ENCODE measurements around the gene MS4A8. TPM values are rescaled to one million over a fixed set of nuclear protein-coding genes. Genes with fewer than 3 reads are reported as not detected.
"Not testable (repeated sequence)": the region's sequence is repeated elsewhere in the genome, so short reads cannot be mapped to it uniquely, and the experiment has no call there.

The MS4A8 gene
- total and polyA plus RNA-seq, 5 donors from 2014 or later: not detected

DNA sequence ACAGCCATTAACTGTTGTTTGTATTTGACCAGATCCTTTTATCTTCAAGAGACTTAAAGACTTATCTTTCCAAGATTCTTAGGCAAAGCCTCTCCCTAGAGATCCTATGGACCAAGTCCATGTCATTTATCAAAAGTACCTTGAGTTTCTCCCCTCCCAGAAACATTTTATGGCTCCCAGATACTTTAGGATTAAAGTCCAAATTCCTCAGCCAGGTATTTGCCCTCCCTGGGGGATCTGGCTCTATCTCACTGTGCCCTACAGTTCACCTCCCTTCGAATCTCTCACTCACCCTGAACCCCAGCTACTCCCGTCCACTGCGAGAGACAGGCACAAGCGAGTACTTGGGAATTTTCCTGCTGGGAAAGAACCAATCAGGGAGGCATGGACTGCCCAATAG lies 11.9 kb downstream of the MS4A8 start:
- H3K4me3 Mint-ChIP-seq: no peak overlapping the region
- H3K27ac Mint-ChIP-seq: no peak overlapping the region
- H3K9me3 ChIP-seq (ENCODE audit: control insufficient read depth in 2 of 2, low read length in 2 of 2): no peaks in the 10 kb centered on the region
- no peaks in the 10 kb centered on the region for H3K4me1 ChIP-seq (ENCODE audit: control insufficient read depth, insufficient read depth, low read length, poor library complexity, severe bottlenecking)
- H3K27ac ChIP-seq (ENCODE audit: insufficient read depth, low read length, poor library complexity, severe bottlenecking): no peak overlapping the region
- no peaks in the 10 kb centered on the region for H3K36me3 Mint-ChIP-seq
- H3K36me3 ChIP-seq (ENCODE audit: control insufficient read depth, insufficient read depth, low read length): no peaks in the 10 kb centered on the region
- peaks cover 10% of the 10 kb centered on the region for H3K27me3 Mint-ChIP-seq
- DNase-seq (no peak), ATAC-seq (ENCODE audit: low read depth in 2 of 2) (no peak)
- no peaks in the 10 kb centered on the region for H3K4me1 Mint-ChIP-seq
- H3K9me3 Mint-ChIP-seq: peaks cover 0 to 5% (median 0%) of the 10 kb centered on the region in 7 donors
- H3K4me3 ChIP-seq (ENCODE audit: low read depth, low read length): no peak overlapping the region
- H3K27me3 ChIP-seq (ENCODE audit: control insufficient read depth, insufficient read depth, low read length): no peaks in the 10 kb centered on the region

DNA sequence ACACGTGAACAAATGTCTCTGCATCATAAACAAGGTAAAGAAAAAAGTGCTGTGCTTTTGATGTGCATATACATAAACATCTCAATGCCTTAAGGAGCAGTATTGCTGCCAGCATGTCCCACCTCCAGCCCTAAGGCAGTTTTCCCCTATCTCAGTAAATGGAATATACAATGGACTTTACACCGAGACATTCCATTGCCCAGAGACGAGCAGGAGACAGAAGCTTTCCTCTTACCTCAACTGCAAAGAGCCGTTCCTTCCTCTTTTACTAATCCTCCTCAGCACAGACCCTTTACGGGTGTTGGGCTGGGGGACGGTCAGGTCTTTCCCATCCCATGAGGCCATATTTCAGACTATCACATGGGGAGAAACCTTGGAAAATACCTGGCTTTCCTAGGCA lies 14.0 kb downstream of the MS4A8 start:
- H3K27me3 ChIP-seq (ENCODE audit: control insufficient read depth, insufficient read depth, low read length); DNase-seq; H3K4me1 Mint-ChIP-seq; ATAC-seq (ENCODE audit: low read depth in 2 of 2); H3K9me3 Mint-ChIP-seq; H3K36me3 ChIP-seq (ENCODE audit: control insufficient read depth, insufficient read depth, low read length); H3K4me3 ChIP-seq (ENCODE audit: low read depth, low read length); H3K36me3 Mint-ChIP-seq; H3K27ac Mint-ChIP-seq; H3K27ac ChIP-seq (ENCODE audit: insufficient read depth, low read length, poor library complexity, severe bottlenecking); H3K4me3 Mint-ChIP-seq; H3K4me1 ChIP-seq (ENCODE audit: control insufficient read depth, insufficient read depth, low read length, poor library complexity, severe bottlenecking); H3K9me3 ChIP-seq (ENCODE audit: control insufficient read depth in 2 of 2, low read length in 2 of 2): not testable (repeated sequence)
- peaks cover 10% of the 10 kb centered on the region for H3K27me3 Mint-ChIP-seq

DNA sequence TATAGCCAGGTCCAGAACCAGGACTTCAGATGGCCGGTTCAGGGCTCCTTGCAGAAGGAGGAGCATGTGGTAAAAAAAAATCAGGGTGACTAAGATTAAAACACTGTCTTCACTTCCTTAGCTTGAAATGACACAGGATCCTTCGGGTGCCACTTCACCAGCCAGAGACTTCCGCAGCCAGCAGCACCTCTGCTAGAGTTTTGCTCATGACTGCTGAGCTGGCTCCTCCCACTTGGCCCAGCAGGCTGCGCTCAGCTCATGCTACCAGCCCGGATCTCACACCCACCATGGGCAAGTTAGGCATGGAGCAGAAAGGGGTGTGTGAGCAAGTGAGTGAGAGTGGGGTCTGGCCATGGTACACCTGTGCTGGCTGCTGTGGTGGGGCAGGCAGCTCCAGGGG lies 18.5 kb downstream of the MS4A8 start:
- Histone ChIP-seq H3K36me3 (ENCODE audit: control insufficient read depth, insufficient read depth, low read length) (no peaks in the 10 kb centered on the region), H3K9me3 (ENCODE audit: control insufficient read depth in 2 of 2, low read length in 2 of 2) (no peaks in the 10 kb centered on the region), H3K27me3 (ENCODE audit: control insufficient read depth, insufficient read depth, low read length) (peaks cover 6% of the 10 kb centered on the region), H3K27ac (ENCODE audit: insufficient read depth, low read length, poor library complexity, severe bottlenecking) (no peak overlapping the region), H3K4me1 (ENCODE audit: control insufficient read depth, insufficient read depth, low read length, poor library complexity, severe bottlenecking) (no peaks in the 10 kb centered on the region), H3K4me3 (ENCODE audit: low read depth, low read length) (no peak overlapping the region)
- H3K4me1 Mint-ChIP-seq: no peaks in the 10 kb centered on the region
- H3K36me3 Mint-ChIP-seq: no peaks in the 10 kb centered on the region
- H3K27me3 Mint-ChIP-seq: peaks cover 15% of the 10 kb centered on the region
- DNase-seq (no peak), ATAC-seq (ENCODE audit: low read depth in 2 of 2) (peak in 1 of 2 donors; percentile 42)
- H3K27ac Mint-ChIP-seq: no peak overlapping the region
- H3K9me3 Mint-ChIP-seq: peaks cover 0 to 3% (median 0%) of the 10 kb centered on the region in 7 donors
- H3K4me3 Mint-ChIP-seq: no peak overlapping the region

DNA sequence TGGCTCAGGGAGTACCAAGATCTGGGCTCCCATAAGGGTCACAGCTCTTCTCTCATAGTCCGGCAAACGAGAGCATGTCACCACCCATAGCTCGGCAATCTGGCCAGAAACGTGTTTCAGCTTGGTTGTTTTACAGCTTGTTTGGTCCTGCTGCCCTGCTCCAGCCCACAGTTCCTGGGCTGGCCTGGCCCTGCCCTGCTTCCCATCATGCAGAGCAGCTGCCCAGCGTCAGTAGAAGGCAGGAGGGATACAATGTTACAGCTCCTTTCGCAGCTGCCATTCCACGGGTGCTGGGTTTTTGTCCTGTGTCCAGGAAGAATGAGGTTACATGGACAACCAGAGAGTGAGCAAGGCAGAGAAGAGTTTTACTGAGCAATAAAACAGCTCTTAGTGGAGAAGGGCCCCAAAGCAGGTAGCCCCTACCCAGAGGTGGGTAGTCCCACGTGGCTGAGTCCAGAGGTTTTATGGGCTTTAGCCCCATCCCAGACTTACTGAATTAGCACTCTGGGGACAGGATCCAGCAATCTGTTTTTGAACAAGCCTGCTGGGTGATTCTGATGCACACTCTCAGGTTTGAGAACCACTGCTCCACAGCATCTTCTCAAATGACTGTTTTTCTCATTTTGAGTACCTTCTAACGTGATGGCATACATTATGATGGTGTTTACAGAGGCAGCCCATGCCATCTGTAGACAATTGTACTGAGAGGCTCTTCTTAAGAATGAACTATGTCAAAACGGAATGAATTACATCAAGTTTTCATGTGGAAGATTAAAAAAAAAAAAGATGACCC lies 19.3 kb downstream of the MS4A8 start:
- no peak overlapping the region for H3K27ac ChIP-seq (ENCODE audit: insufficient read depth, low read length, poor library complexity, severe bottlenecking)
- Mint-ChIP-seq H3K9me3 (peaks cover 0 to 3% (median 0%) of the 10 kb centered on the region in 7 donors), H3K4me1 (no peaks in the 10 kb centered on the region), H3K4me3 (no peak overlapping the region), H3K27me3 (peaks cover 11% of the 10 kb centered on the region), H3K36me3 (no peaks in the 10 kb centered on the region), H3K27ac (no peak overlapping the region)
- no peak for DNase-seq
- H3K9me3 ChIP-seq (ENCODE audit: control insufficient read depth in 2 of 2, low read length in 2 of 2): no peaks in the 10 kb centered on the region
- peaks cover 6% of the 10 kb centered on the region for H3K27me3 ChIP-seq (ENCODE audit: control insufficient read depth, insufficient read depth, low read length)
- no peak overlapping the region for H3K4me3 ChIP-seq (ENCODE audit: low read depth, low read length)
- H3K36me3 ChIP-seq (ENCODE audit: control insufficient read depth, insufficient read depth, low read length): no peaks in the 10 kb centered on the region
- H3K4me1 ChIP-seq (ENCODE audit: control insufficient read depth, insufficient read depth, low read length, poor library complexity, severe bottlenecking): no peaks in the 10 kb centered on the region
- ATAC-seq (ENCODE audit: low read depth in 2 of 2): no peak

DNA sequence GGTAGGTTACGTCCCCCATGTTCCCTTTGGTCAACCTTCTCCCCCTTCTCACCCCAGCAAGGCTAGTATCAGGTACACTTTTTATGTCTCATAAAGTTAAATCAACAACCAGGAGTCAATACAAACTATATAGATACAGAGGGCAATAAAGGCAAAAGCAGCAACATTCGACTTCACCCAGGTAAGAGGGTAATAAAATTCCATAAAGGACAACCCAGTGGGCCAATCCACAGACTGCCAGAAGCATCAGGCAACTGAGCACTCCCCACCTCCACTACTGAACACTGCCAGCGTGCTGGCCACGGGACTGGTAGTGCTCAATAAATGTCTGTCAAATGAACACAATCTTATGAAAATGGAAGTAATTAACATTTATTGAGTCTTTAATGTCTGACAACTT lies 20.0 kb downstream of the MS4A8 start:
- ATAC-seq (ENCODE audit: low read depth in 2 of 2): no peak
- Mint-ChIP-seq H3K4me1 (no peaks in the 10 kb centered on the region), H3K27me3 (peaks cover 8% of the 10 kb centered on the region), H3K36me3 (no peaks in the 10 kb centered on the region), H3K4me3 (no peak overlapping the region), H3K9me3 (peaks cover 0 to 3% (median 0%) of the 10 kb centered on the region in 7 donors), H3K27ac (peak overlapping the region in 1 of 3 donors; percentile 76)
- H3K36me3 ChIP-seq (ENCODE audit: control insufficient read depth, insufficient read depth, low read length): no peaks in the 10 kb centered on the region
- H3K9me3 ChIP-seq (ENCODE audit: control insufficient read depth in 2 of 2, low read length in 2 of 2): no peaks in the 10 kb centered on the region
- H3K27ac ChIP-seq (ENCODE audit: insufficient read depth, low read length, poor library complexity, severe bottlenecking): no peak overlapping the region
- H3K4me1 ChIP-seq (ENCODE audit: control insufficient read depth, insufficient read depth, low read length, poor library complexity, severe bottlenecking): no peaks in the 10 kb centered on the region
- H3K4me3 ChIP-seq (ENCODE audit: low read depth, low read length): no peak overlapping the region
- DNase-seq: no peak
- H3K27me3 ChIP-seq (ENCODE audit: control insufficient read depth, insufficient read depth, low read length): peaks cover 6% of the 10 kb centered on the region

DNA sequence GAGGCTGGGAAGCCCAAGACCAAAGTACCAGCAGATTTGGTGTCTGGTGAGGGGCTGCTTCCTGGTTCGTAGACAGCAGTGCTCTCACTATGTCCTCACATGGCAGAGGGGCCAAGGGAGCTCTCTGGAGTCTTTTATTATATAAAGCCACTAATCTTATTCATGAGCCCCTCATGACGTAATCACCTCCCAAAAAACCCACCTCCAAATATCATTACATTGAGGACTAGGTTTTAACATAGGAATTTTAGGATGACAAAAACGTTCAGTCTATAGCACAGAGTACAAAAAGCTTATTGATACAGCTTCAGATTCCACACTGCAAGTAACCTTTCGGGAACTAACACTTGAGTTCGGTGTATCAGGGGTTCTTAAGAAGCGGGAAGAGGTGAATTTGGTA lies 21.0 kb downstream of the MS4A8 start:
- H3K36me3 ChIP-seq (ENCODE audit: control insufficient read depth, insufficient read depth, low read length): no peaks in the 10 kb centered on the region
- no peak overlapping the region for H3K27ac Mint-ChIP-seq
- H3K27ac ChIP-seq (ENCODE audit: insufficient read depth, low read length, poor library complexity, severe bottlenecking): no peak overlapping the region
- H3K4me3 Mint-ChIP-seq: no peak overlapping the region
- H3K4me1 ChIP-seq (ENCODE audit: control insufficient read depth, insufficient read depth, low read length, poor library complexity, severe bottlenecking): no peaks in the 10 kb centered on the region
- no peaks in the 10 kb centered on the region for H3K36me3 Mint-ChIP-seq
- DNase-seq: no peak
- H3K4me3 ChIP-seq (ENCODE audit: low read depth, low read length): no peak overlapping the region
- no peaks in the 10 kb centered on the region for H3K9me3 ChIP-seq (ENCODE audit: control insufficient read depth in 2 of 2, low read length in 2 of 2)
- H3K27me3 ChIP-seq (ENCODE audit: control insufficient read depth, insufficient read depth, low read length): peaks cover 6% of the 10 kb centered on the region
- peaks cover 0 to 3% (median 0%) of the 10 kb centered on the region in 7 donors for H3K9me3 Mint-ChIP-seq
- no peak for ATAC-seq (ENCODE audit: low read depth in 2 of 2)
- H3K27me3 Mint-ChIP-seq: peaks cover 6% of the 10 kb centered on the region
- no peaks in the 10 kb centered on the region for H3K4me1 Mint-ChIP-seq

DNA sequence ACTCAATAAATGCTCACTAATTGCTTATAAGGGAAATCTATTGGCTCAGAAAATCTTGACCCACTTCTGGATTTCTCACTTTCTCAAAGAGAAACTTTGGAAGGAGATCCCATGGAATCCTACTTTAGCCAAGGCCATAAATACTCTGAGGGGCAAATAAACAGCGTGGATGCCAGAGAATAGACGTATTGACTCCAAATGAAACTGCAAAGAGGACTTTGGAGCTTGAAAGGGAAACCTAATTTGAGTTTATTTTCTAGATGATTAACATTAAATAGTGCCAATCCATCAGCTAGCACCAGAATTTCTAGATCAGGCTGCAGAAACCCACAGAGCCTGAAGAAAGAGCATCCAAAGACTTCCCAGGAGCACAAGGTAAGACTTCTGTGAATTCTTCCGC lies 25.0 kb downstream of the MS4A8 start, which contains the start of gene MS4A18:
TSS of gene MS4A18 (plus strand) at position 301 of the 400 bp plus-strand sequence.
- H3K36me3 Mint-ChIP-seq: no peaks in the 10 kb centered on the region
- no peaks in the 10 kb centered on the region for H3K9me3 ChIP-seq (ENCODE audit: control insufficient read depth in 2 of 2, low read length in 2 of 2)
- no peak within 1 kb of the TSS for H3K4me3 ChIP-seq (ENCODE audit: low read depth, low read length)
- no peak within 1 kb of the TSS for H3K4me3 Mint-ChIP-seq
- DNase-seq: no peak
- peaks cover 2% of the 10 kb centered on the region for H3K27me3 Mint-ChIP-seq
- H3K4me1 Mint-ChIP-seq: no peaks in the 10 kb centered on the region
- peaks cover 4% of the 10 kb centered on the region for H3K27me3 ChIP-seq (ENCODE audit: control insufficient read depth, insufficient read depth, low read length)
- no peak within 1 kb of the TSS for H3K27ac ChIP-seq (ENCODE audit: insufficient read depth, low read length, poor library complexity, severe bottlenecking)
- no peaks in the 10 kb centered on the region for H3K4me1 ChIP-seq (ENCODE audit: control insufficient read depth, insufficient read depth, low read length, poor library complexity, severe bottlenecking)
- ATAC-seq (ENCODE audit: low read depth in 2 of 2): no peak
- no peak within 1 kb of the TSS for H3K27ac Mint-ChIP-seq
- peaks cover 0 to 2% (median 0%) of the 10 kb centered on the region in 7 donors for H3K9me3 Mint-ChIP-seq
- no peaks in the 10 kb centered on the region for H3K36me3 ChIP-seq (ENCODE audit: control insufficient read depth, insufficient read depth, low read length)

DNA sequence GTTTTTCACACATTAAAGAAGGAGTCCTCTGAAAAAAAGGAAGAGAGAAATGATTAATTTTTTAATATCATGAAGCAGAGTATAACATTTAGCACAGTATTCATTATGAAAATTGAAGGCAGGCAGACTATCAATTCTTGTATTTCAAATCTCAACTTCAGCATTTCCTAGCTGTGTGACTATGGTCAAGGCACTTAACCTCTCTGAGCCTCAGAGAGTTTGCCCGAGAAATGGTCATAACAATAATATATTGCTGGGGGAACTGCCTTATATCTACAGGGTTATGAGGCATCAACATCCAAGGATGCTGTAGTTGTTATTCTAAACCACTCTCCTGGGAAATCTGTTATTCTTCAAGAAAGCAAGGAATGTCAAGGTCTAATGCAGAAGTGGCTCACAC lies 26.2 kb downstream of the MS4A8 start:
- Mint-ChIP-seq H3K4me1 (no peaks in the 10 kb centered on the region), H3K27me3 (peaks cover 4% of the 10 kb centered on the region), H3K4me3 (no peak overlapping the region), H3K36me3 (no peaks in the 10 kb centered on the region), H3K27ac (no peak overlapping the region), H3K9me3 (peaks cover 0 to 2% (median 0%) of the 10 kb centered on the region in 7 donors)
- Histone ChIP-seq H3K4me3 (ENCODE audit: low read depth, low read length) (no peak overlapping the region), H3K27ac (ENCODE audit: insufficient read depth, low read length, poor library complexity, severe bottlenecking) (no peak overlapping the region), H3K4me1 (ENCODE audit: control insufficient read depth, insufficient read depth, low read length, poor library complexity, severe bottlenecking) (no peaks in the 10 kb centered on the region), H3K9me3 (ENCODE audit: control insufficient read depth in 2 of 2, low read length in 2 of 2) (no peaks in the 10 kb centered on the region), H3K36me3 (ENCODE audit: control insufficient read depth, insufficient read depth, low read length) (no peaks in the 10 kb centered on the region), H3K27me3 (ENCODE audit: control insufficient read depth, insufficient read depth, low read length) (peaks cover 4% of the 10 kb centered on the region)
- DNase-seq: no peak
- ATAC-seq (ENCODE audit: low read depth in 2 of 2): no peak

All from CD4-positive, CD25-positive, alpha-beta regulatory T cell (primary cell).